Body of pancreas (tissue), 4 donors: ENCODE data around the gene S100A1.

Experiments used
- CTCF ChIP-seq, 7 experiments: fragments of 450-650 bp in 4 of 7; fragments of 200-600 bp in 3 of 7; sonication (generic) in 3 of 7; IDR thresholded peaks; one replicate each; pipeline ENCODE4 v1.5.1; 2016 to 2019; ENCODE audit warnings: antibody characterized with exemption in 7 of 7
- POLR2A ChIP-seq, 3 donors: fragments of 450-650 bp; IDR thresholded peaks; one replicate each; pipeline ENCODE4 v1.6.1; 2016; ENCODE audit warnings: antibody characterized with exemption in 3 of 3, mild to moderate bottlenecking in 2 of 3

- TF ChIP-seq CTCF (IDR thresholded peaks at IDR 0.05) (no peak), POLR2A (IDR thresholded peaks at IDR 0.05) (no peak)
These were observed 9.1 kb upstream of the S100A1 start for GRCh38 chr1:153619171-153619570.
